H1 (cell line): ENCODE results near the gene CFDP1. TPM values are rescaled to one million over a fixed set of nuclear protein-coding genes. Genes with fewer than 3 reads are reported as not detected.

Source experiments
- CTCF ChIA-PET: fragments of 300-600 bp; sonication (Branson Sonifier 250); formaldehyde crosslinking; loops from one replicate; lab custom pipeline; 2021; ENCODE audit not compliant: partially characterized antibody; lab: Charles Lee
- POLR2A ChIA-PET: fragments of 300-600 bp; sonication (Branson Sonifier 250); formaldehyde crosslinking; loops from one replicate; lab custom pipeline; 2021; ENCODE audit warnings: inconsistent platforms; ENCODE audit not compliant: partially characterized antibody; lab: Charles Lee
- DNase-seq, 2 experiments: peaks; one replicate each; pipeline versions ENCODE4 v3.0.0 to v3.0.0-alpha.2; 2010 to 2022; ENCODE audit warnings: low spot score in 2 of 2, low read depth in 1 of 2, mixed read lengths in 1 of 2
- FAIRE-seq: peaks from 2 replicates; lab custom pipeline; 2011; peaks lifted over from hg19 to GRCh38; lab: Jason Lieb, UNC
- H2AFZ ChIP-seq: 2 replicates; pipeline ENCODE4 v1.8.1; 2012; ENCODE audit warnings: low read length, inconsistent platforms
- H2AK5ac ChIP-seq: 2 replicates; pipeline ENCODE4 v1.6.1; 2013; ENCODE audit warnings: low read depth, low read length
- H2BK120ac ChIP-seq: replicated peaks from 2 replicates; pipeline ENCODE3; 2013; ENCODE audit warnings: low read depth, low read length, inconsistent platforms
- H2BK12ac ChIP-seq: 2 replicates; pipeline ENCODE4 v1.6.1; 2013; ENCODE audit warnings: low read depth, low read length
- H2BK15ac ChIP-seq: 2 replicates; pipeline ENCODE4 v1.6.1; 2013; ENCODE audit warnings: low read length
- H2BK20ac ChIP-seq: 2 replicates; pipeline ENCODE4 v1.6.1; 2013; ENCODE audit warnings: low read length
- H2BK5ac ChIP-seq: 2 replicates; pipeline ENCODE4 v1.6.1; 2013; ENCODE audit warnings: low read depth, low read length
- H3K14ac ChIP-seq: 2 replicates; pipeline ENCODE4 v1.6.1; 2013; ENCODE audit warnings: inconsistent platforms; ENCODE audit not compliant: insufficient read length
- H3K18ac ChIP-seq: 2 replicates; pipeline ENCODE4 v1.6.1; 2013; ENCODE audit warnings: low read length; ENCODE audit errors: extremely low read depth
- H3K23ac ChIP-seq: 2 replicates; pipeline ENCODE4 v1.6.1; 2013; ENCODE audit warnings: inconsistent platforms; ENCODE audit not compliant: insufficient read length
- H3K23me2 ChIP-seq: 2 replicates; pipeline ENCODE4 v1.6.1; 2013; ENCODE audit warnings: low read depth, low read length
- H3K27ac ChIP-seq: 2 replicates; pipeline ENCODE4 v1.6.1; 2011; ENCODE audit warnings: low read depth, low read length, inconsistent platforms
- H3K27me3 ChIP-seq, 4 experiments: replicated peaks in 1 of 4; 1 replicate in 1 of 4; 2 replicates in 3 of 4; pipeline versions ENCODE4 v1.6.1 to v1.8.1; 2011 to 2013; ENCODE audit warnings: low read length in 3 of 4, mild to moderate bottlenecking in 3 of 4, inconsistent platforms in 2 of 4, mixed read lengths in 2 of 4, moderate library complexity in 1 of 4; ENCODE audit not compliant: control insufficient read depth in 3 of 4, insufficient read depth in 3 of 4; ENCODE audit errors: extremely low read depth in 1 of 4
- H3K36me3 ChIP-seq, 4 experiments: 2 replicates each; pipeline versions ENCODE4 v1.6.1 to v1.8.1; 2011 to 2013; ENCODE audit warnings: mild to moderate bottlenecking in 4 of 4, low read length in 3 of 4, moderate library complexity in 2 of 4, control low read depth in 1 of 4, inconsistent platforms in 1 of 4; ENCODE audit not compliant: insufficient read depth in 4 of 4, control insufficient read depth in 2 of 4
- H3K4ac ChIP-seq: replicated peaks from 2 replicates; pipeline ENCODE3; 2013; ENCODE audit warnings: low read length, low read depth, mixed read lengths, inconsistent platforms; ENCODE audit not compliant: insufficient read length
- H3K4me1 ChIP-seq, 4 experiments: replicated peaks in 1 of 4; 1 replicate in 1 of 4; 2 replicates in 3 of 4; pipeline versions ENCODE4 v1.6.1 to v1.8.1; 2011 to 2013; ENCODE audit warnings: low read length in 3 of 4, inconsistent platforms in 2 of 4, mixed read lengths in 1 of 4; ENCODE audit not compliant: insufficient read depth in 4 of 4, control insufficient read depth in 3 of 4
- H3K4me2 ChIP-seq, 2 experiments: 2 replicates each; pipeline versions ENCODE4 v1.6.1 to v1.8.1; 2011 to 2013; ENCODE audit warnings: low read depth in 2 of 2, low read length in 2 of 2, control low read depth in 1 of 2, inconsistent platforms in 1 of 2, mild to moderate bottlenecking in 1 of 2; ENCODE audit not compliant: insufficient read depth in 1 of 2
- H3K4me3 ChIP-seq, 4 experiments: fragments of 200-600, 300-600 bp in 1 of 4; sonication (generic), shearing (Covaris generic), sonication (Bioruptor Twin) in 1 of 4; 2 replicates each; pipeline versions ENCODE4 v1.5.1 to v1.8.1; 2011 to 2016; ENCODE audit warnings: low read length in 4 of 4, low read depth in 3 of 4, control low read depth in 2 of 4, inconsistent platforms in 2 of 4, mild to moderate bottlenecking in 2 of 4, mixed read lengths in 1 of 4, moderate library complexity in 1 of 4; ENCODE audit not compliant: insufficient read depth in 2 of 4; ENCODE audit errors: extremely low read depth in 1 of 4
- H3K56ac ChIP-seq: replicated peaks from 2 replicates; pipeline ENCODE3; 2013; ENCODE audit warnings: low read depth, mild to moderate bottlenecking, mixed read lengths, low read length, inconsistent platforms; ENCODE audit not compliant: insufficient read length
- H3K79me1 ChIP-seq: 2 replicates; pipeline ENCODE4 v1.6.1; 2013; ENCODE audit warnings: low read depth, low read length, control low read depth
- H3K79me2 ChIP-seq, 2 experiments: 2 replicates each; pipeline versions ENCODE4 v1.6.1 to v1.8.1; 2012 to 2013; ENCODE audit warnings: low read length in 2 of 2, mild to moderate bottlenecking in 2 of 2, inconsistent platforms in 1 of 2; ENCODE audit not compliant: insufficient read depth in 2 of 2, control insufficient read depth in 1 of 2
- H3K9ac ChIP-seq, 4 experiments: replicated peaks in 1 of 4; 1 replicate in 1 of 4; 2 replicates in 3 of 4; pipeline versions ENCODE4 v1.6.1 to v1.8.1; 2011 to 2013; ENCODE audit warnings: low read depth in 3 of 4, low read length in 3 of 4, control low read depth in 2 of 4, mild to moderate bottlenecking in 2 of 4, moderate library complexity in 2 of 4, inconsistent platforms in 1 of 4; ENCODE audit errors: extremely low read depth in 1 of 4
- H3K9me3 ChIP-seq, 2 experiments: 2 replicates each; pipeline versions ENCODE4 v1.6.1 to v1.8.1; 2012 to 2013; ENCODE audit warnings: mild to moderate bottlenecking in 2 of 2, moderate library complexity in 2 of 2, control low read depth in 1 of 2, inconsistent platforms in 1 of 2, low read depth in 1 of 2, low read length in 1 of 2, mixed read lengths in 1 of 2; ENCODE audit not compliant: insufficient read depth in 2 of 2
- H4K20me1 ChIP-seq, 2 experiments: replicated peaks in 1 of 2; 2 replicates each; pipeline versions ENCODE3 to v1.8.1; 2011 to 2013; ENCODE audit warnings: inconsistent platforms in 2 of 2, low read length in 2 of 2, mild to moderate bottlenecking in 1 of 2; ENCODE audit not compliant: insufficient read depth in 2 of 2, control insufficient read depth in 1 of 2
- H4K5ac ChIP-seq: 2 replicates; pipeline ENCODE4 v1.6.1; 2013; ENCODE audit warnings: low read length, low read depth, mixed read lengths, inconsistent platforms; ENCODE audit not compliant: insufficient read length
- H4K8ac ChIP-seq: 2 replicates; pipeline ENCODE4 v1.8.0; 2013; ENCODE audit warnings: mild to moderate bottlenecking, moderate library complexity, low read length, inconsistent platforms; ENCODE audit not compliant: insufficient read depth; ENCODE audit errors: extremely low read depth
- H4K91ac ChIP-seq: replicated peaks from 2 replicates; pipeline ENCODE3; 2013; ENCODE audit warnings: low read length, mixed read lengths, inconsistent platforms; ENCODE audit not compliant: insufficient read length
- MAX ChIP-seq: IDR thresholded peaks from 2 replicates; pipeline ENCODE4 v1.6.1; 2012; ENCODE audit warnings: inconsistent platforms
- TBP ChIP-seq: IDR thresholded peaks from 2 replicates; pipeline ENCODE4 v1.6.1; 2011; ENCODE audit warnings: low read depth, low read length, improper control_type of control experiment
- WGBS, 2 experiments: shearing (Covaris generic) in 1 of 2; methylation state at CpG; one replicate each; pipeline versions ENCODE4 v1.1.6 to v1.1.7; 2013 to 2015; ENCODE audit warnings: low lambda C conversion rate in 2 of 2, mixed read lengths in 2 of 2, inconsistent platforms in 1 of 2, low coverage in 1 of 2, missing lambda C conversion rate in 1 of 2; ENCODE audit not compliant: insufficient replicate concordance in 2 of 2, insufficient coverage in 1 of 2, insufficient read length in 1 of 2; ENCODE audit errors: extremely low coverage in 1 of 2, missing lambda C conversion rate in 1 of 2; 5-methylcytosine and 5-hydroxymethylcytosine counted together
- polyA plus RNA-seq, 7 experiments: library from polyadenylated mRNA; depleted of rRNA in 3 of 7; stranded (reverse) in 5 of 7; unstranded in 2 of 7; fragments of >200 nt in 5 of 7; fragments of 200-250 nt in 2 of 7; gene quantifications; 1 replicate in 5 of 7; 2 replicates in 1 of 7; 4 replicates in 1 of 7; pipeline versions ENCODE4 v1.2.1 to v1.2.3, GENCODE V29; 2011 to 2013; ENCODE audit warnings: missing spikeins in 2 of 7, mixed read lengths in 2 of 7
- total RNA-seq: library from RNA; stranded (reverse); fragmentation: NEBNext Ultra II Directional; extraction: Animal tissue kit (Norgen Biotek cat#: 25700); gene quantifications from 2 replicates; pipeline ENCODE4 v1.2.1, GENCODE V29; 2021
- TF ChIP-seq, protein P1 (sequence below): IDR thresholded peaks from 2 replicates; pipeline ENCODE4 v1.6.1; 2012; ENCODE audit warnings: inconsistent platforms

The CFDP1 gene
- total and polyA plus RNA-seq, 2 of the 8 experiments (the other 6 are each of a cell fraction or from before 2014, with no cell fraction given), result 25.5 to 77.3 TPM

GRCh38 chr16:75337430-75337829, 95.9 kb downstream of the CFDP1 start:
- Histone ChIP-seq H3K23ac (no peak overlapping the region), H3K4ac (no peak overlapping the region), H4K8ac (no peak overlapping the region), H3K4me3 (no peak overlapping the region), H2BK20ac (no peak overlapping the region), H3K4me1 (no peaks in the 10 kb centered on the region), H3K18ac (no peak overlapping the region), H4K5ac (no peak overlapping the region), H2BK12ac (no peak overlapping the region), H3K9ac (no peak overlapping the region), H3K79me1 (no peaks in the 10 kb centered on the region), H2BK120ac (no peak overlapping the region), H2AK5ac (no peak overlapping the region), H3K4me2 (no peak overlapping the region), H3K56ac (no peak overlapping the region), H3K79me2 (no peaks in the 10 kb centered on the region), H4K20me1 (no peaks in the 10 kb centered on the region), H3K36me3 (no peaks in the 10 kb centered on the region), H4K91ac (no peak overlapping the region), H3K27me3 (no peaks in the 10 kb centered on the region), H3K14ac (no peak overlapping the region), H2BK15ac (no peak overlapping the region), H2BK5ac (no peak overlapping the region), H3K9me3 (no peaks in the 10 kb centered on the region), H3K23me2 (no peaks in the 10 kb centered on the region; the same call in 1 of the 2 replicates), H2AFZ (no peak overlapping the region), H3K27ac (no peak overlapping the region)
- TF ChIP-seq, protein P1, sequence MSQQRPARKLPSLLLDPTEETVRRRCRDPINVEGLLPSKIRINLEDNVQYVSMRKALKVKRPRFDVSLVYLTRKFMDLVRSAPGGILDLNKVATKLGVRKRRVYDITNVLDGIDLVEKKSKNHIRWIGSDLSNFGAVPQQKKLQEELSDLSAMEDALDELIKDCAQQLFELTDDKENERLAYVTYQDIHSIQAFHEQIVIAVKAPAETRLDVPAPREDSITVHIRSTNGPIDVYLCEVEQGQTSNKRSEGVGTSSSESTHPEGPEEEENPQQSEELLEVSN, result peak; percentile 76
- TF ChIP-seq TBP (no peak), MAX (0 out of 2 replicates have a peak, but pooled peaks have one; percentile 14)
- CTCF ChIA-PET, result interaction anchor here (1.3 to 1.7 kb wide), 2 partner anchors 20 to 103 kb away, joined by 3 to 4 read pairs; no protein-coding TSS in a partner anchor
- POLR2A ChIA-PET, result no interaction called here
- no peak for FAIRE-seq
- DNase-seq, result no peak
- 85% methylated on average over 6 of the region's 6 CpGs; no CpG with 5 or more reads in 1 of the 2 experiments for WGBS, 2 experiments
